Kidney (tissue), 14 donors: ENCODE data around the gene TRIM28. TPM values are rescaled to one million over a fixed set of nuclear protein-coding genes. Genes with fewer than 3 reads are reported as not detected.

Source experiments
- DNase-seq, 5 donors: peaks; one replicate each; pipeline ENCODE4 v3.0.0-alpha.2; 2013 to 2020
- FAIRE-seq: peaks from 2 replicates; lab custom pipeline; 2012; peaks lifted over from hg19 to GRCh38; lab: Jason Lieb, UNC
- H3K27ac ChIP-seq, 2 donors: one replicate each; pipeline ENCODE4 v1.7.0; 2013; ENCODE audit warnings: low read depth in 2 of 2, low read length in 2 of 2, inconsistent platforms in 1 of 2
- H3K27me3 ChIP-seq: one replicate; pipeline ENCODE4 v1.7.1; 2013; ENCODE audit warnings: low read length, inconsistent platforms; ENCODE audit not compliant: control insufficient read depth, insufficient read depth
- H3K36me3 ChIP-seq, 3 donors: one replicate each; pipeline versions ENCODE4 v1.7.0 to v1.7.1; 2013; ENCODE audit warnings: low read length in 3 of 3, control low read depth in 1 of 3, inconsistent platforms in 1 of 3; ENCODE audit not compliant: insufficient read depth in 3 of 3, control insufficient read depth in 2 of 3
- H3K4me1 ChIP-seq, 3 donors: one replicate each; pipeline versions ENCODE4 v1.7.0 to v1.7.1; 2013; ENCODE audit warnings: low read length in 3 of 3, inconsistent platforms in 1 of 3, low read depth in 1 of 3; ENCODE audit not compliant: control insufficient read depth in 2 of 3, insufficient read depth in 2 of 3
- H3K4me3 ChIP-seq, 3 donors: one replicate each; pipeline versions ENCODE4 v1.7.0 to v1.8.1; 2013; ENCODE audit warnings: low read length in 3 of 3, control low read depth in 1 of 3, inconsistent platforms in 1 of 3
- H3K9ac ChIP-seq, 3 donors: one replicate each; pipeline versions ENCODE4 v1.7.0 to v1.7.1; 2013; ENCODE audit warnings: low read length in 3 of 3, control low read depth in 1 of 3, inconsistent platforms in 1 of 3
- H3K9me3 ChIP-seq, 3 donors: one replicate each; pipeline versions ENCODE4 v1.7.0 to v1.7.1; 2013; ENCODE audit warnings: low read length in 3 of 3, control low read depth in 1 of 3, inconsistent platforms in 1 of 3; ENCODE audit not compliant: control insufficient read depth in 2 of 3, insufficient read depth in 1 of 3
- intact Hi-C: fragments of 100-400 bp; cut with DNase I; formaldehyde crosslinking; loops from one replicate; pipeline ENCODE4 v1.11.1; 2022
- polyA plus RNA-seq: library from polyadenylated mRNA; stranded (reverse); fragments of 350-450 nt; fragmentation: Illumina TruSeq; extraction: RNeasy Lipid Tissue Mini Kit (QIAGEN cat#74804); gene quantifications from one replicate; pipeline ENCODE4 v1.2.3, GENCODE V29; 2014; ENCODE audit warnings: low read depth, low replicate concordance; ENCODE audit not compliant: insufficient read depth
- total RNA-seq: library from RNA; stranded (reverse); fragmentation: NEBNext Ultra II Directional; extraction: Animal tissue kit (Norgen Biotek cat#: 25700); gene quantifications from one replicate; pipeline ENCODE4 v1.2.1, GENCODE V29; 2021
- TF ChIP-seq, protein P1 (sequence below): IDR thresholded peaks from 3 replicates; pipeline ENCODE4 v1.5.1; 2012; ENCODE audit warnings: mild to moderate bottlenecking, moderate library complexity, borderline replicate concordance; ENCODE audit not compliant: insufficient read depth; ENCODE audit errors: extremely low read depth
- donor health status: control.
- donor health status: control.
- donor health status: control.
- donor health status: control.
- donor health status: control.
- donor health status: DM: yes; HTN: yes; CAD: no.
- donor health status: Normal renal cell carcinoma (clear cell type).

Gene TRIM28
- total and polyA plus RNA-seq, 2 donors from 2014 or later, result 191 to 229 TPM

DNA sequence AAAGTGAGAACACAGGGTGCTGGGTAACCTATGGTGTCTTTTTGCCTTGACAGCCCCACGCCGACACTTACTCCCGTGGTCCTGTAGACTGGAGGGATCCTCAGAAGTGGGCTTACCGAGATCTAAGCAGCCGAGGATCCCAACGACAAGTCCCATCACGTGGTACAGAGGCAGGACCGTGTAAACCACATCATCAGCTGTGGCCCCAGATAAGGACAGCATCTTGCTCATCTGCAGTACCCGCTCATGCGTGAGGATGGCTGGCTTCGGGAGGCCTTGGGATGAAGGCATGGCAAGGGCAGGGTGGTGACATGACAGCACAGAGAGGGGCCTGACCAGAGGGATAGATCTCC is 34.2 kb upstream of the TRIM28 start:
- no peaks in the 10 kb centered on the region for H3K27me3 ChIP-seq
- H3K4me1 ChIP-seq, result peaks cover 0 to 12% (median 0%) of the 10 kb centered on the region in 3 donors
- TF ChIP-seq, protein P1, sequence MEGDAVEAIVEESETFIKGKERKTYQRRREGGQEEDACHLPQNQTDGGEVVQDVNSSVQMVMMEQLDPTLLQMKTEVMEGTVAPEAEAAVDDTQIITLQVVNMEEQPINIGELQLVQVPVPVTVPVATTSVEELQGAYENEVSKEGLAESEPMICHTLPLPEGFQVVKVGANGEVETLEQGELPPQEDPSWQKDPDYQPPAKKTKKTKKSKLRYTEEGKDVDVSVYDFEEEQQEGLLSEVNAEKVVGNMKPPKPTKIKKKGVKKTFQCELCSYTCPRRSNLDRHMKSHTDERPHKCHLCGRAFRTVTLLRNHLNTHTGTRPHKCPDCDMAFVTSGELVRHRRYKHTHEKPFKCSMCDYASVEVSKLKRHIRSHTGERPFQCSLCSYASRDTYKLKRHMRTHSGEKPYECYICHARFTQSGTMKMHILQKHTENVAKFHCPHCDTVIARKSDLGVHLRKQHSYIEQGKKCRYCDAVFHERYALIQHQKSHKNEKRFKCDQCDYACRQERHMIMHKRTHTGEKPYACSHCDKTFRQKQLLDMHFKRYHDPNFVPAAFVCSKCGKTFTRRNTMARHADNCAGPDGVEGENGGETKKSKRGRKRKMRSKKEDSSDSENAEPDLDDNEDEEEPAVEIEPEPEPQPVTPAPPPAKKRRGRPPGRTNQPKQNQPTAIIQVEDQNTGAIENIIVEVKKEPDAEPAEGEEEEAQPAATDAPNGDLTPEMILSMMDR, result no peak
- H3K27ac ChIP-seq, result no peak overlapping the region
- no peaks in the 10 kb centered on the region for H3K36me3 ChIP-seq
- H3K9ac ChIP-seq, result no peak overlapping the region
- H3K9me3 ChIP-seq, result no peaks in the 10 kb centered on the region
- intact Hi-C loops, result no loop called here
- DNase-seq, result no peak
- FAIRE-seq, result no peak
- H3K4me3 ChIP-seq, result no peak overlapping the region

- intact Hi-C loops, result no loop called here
Measured at GRCh38 chr19:58510084-58510862, 33.6 kb upstream of the TRIM28 start.

DNA sequence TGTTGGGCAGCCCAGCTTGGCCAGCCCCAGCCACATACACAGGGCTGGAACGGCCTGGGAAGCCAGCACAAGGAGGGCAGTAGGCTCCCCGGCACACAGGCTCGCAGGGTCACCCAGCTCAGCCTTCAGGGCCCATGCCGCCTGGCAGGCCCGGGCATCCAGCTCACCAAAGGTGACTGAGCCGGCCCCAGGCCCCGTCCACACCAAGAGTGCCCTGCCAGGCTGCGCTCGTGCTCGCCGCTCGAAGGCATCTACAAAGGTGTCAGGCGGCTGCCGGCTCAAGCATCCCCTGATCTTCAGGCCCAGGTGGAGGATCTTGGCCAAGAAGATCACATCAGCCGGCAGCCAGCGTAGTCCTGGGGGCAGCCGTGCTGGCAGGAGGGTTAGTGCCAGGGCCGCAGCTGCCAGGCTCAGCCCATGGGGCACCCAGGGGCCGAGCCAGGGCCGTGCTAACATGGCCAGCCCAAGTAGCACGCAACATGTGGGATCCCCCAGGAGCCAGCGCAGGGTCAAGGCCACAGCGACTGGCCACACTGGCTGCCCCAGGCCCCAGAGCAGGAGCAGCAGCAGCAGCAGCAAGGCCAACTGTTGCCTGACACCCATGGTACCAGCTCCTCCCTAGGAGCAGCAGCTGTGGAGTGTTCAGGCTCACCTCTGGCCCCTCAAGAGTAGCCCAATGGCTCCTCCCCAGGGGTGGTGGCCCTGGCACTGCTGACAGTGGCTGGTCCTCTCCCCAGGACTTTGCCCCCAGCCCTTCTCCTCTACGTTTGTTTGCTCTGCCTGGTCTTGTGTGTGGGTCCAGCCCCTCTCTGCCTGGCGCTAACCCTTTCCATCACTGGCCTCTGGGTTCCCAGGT is 32.3 kb upstream of the TRIM28 start, which contains the start of gene SLC27A5:
SLC27A5 (minus strand) TSS at position 640 of the 856 bp plus-strand sequence; CDS start at position 603, 37 bp downstream.
- FAIRE-seq (no peak), DNase-seq (peak in 2 of 5 donors; percentile 45 to 76)
- Histone ChIP-seq H3K4me1 (peaks cover 0 to 16% (median 0%) of the 10 kb centered on the region in 3 donors), H3K27ac (no peak within 1 kb of the TSS), H3K36me3 (peaks cover 0 to 5% (median under 1%) of the 10 kb centered on the region in 3 donors), H3K9me3 (no peaks in the 10 kb centered on the region), H3K9ac (no peak within 1 kb of the TSS), H3K4me3 (no peak within 1 kb of the TSS), H3K27me3 (no peaks in the 10 kb centered on the region)
- intact Hi-C loops, result no loop called here
- TF ChIP-seq, protein P1, result no peak

More at GRCh38 chr19:58510084-58510862, 33.6 kb upstream of the TRIM28 start:
- peaks cover 0 to 14% (median 0%) of the 10 kb centered on the region in 3 donors for H3K4me1 ChIP-seq
- TF ChIP-seq, protein P1, result no peak
- H3K36me3 ChIP-seq, result no peaks in the 10 kb centered on the region
- no peak overlapping the region for H3K9ac ChIP-seq
- H3K27ac ChIP-seq, result no peak overlapping the region
- H3K9me3 ChIP-seq, result no peaks in the 10 kb centered on the region
- DNase-seq (no peak), FAIRE-seq (no peak)
- no peaks in the 10 kb centered on the region for H3K27me3 ChIP-seq
- no peak overlapping the region for H3K4me3 ChIP-seq
